ENCODE results near the gene BCL6. TPM values are rescaled to one million over a fixed set of nuclear protein-coding genes. Genes with fewer than 3 reads are reported as not detected.

BCL6 gene
- total RNA-seq (100 to 1,000 TPM in 1 of 4 donors, 10 to 100 TPM in 3; 51.4 to 233 (median 80.7) TPM), polyA plus RNA-seq (10 to 100 TPM in 1 of 3 donors, 1 to 10 TPM in 2; 4.9 to 30.6 (median 7.2) TPM)

GRCh38 chr3:187745201-187746058 lies at the start of gene BCL6:
Gene BCL6, minus strand, starts transcription at chr3:187745468. Its CDS starts 11,775 bp downstream, at chr3:187733693.
- H3K4me1 ChIP-seq, result peaks cover 3 to 62% (median 44%) of the 10 kb centered on the region in 4 donors
- peak within 1 kb of the TSS; percentile 90 to 99 (median 96) for H3K27ac ChIP-seq
- H3K36me3 ChIP-seq, result no peaks in the 10 kb centered on the region
- peak; percentile 98 for DNase-seq
- 0% methylated on average over 40 of the region's 40 CpGs for WGBS, 2 donors
- intact Hi-C loops (cut with DNase I), result loop anchor here (1.0 to 10.0 kb wide), 4 partner anchors 307 to 969 kb away; partner anchors contain the start of gene LPP
- peak in 1 of 4 experiments; percentile 6 for TF ChIP-seq CTCF (IDR thresholded peaks at IDR 0.05)
- TF ChIP-seq EP300 (IDR thresholded peaks at IDR 0.05), result peak; percentile 72 to 98 (median 89)
- TF ChIP-seq POLR2A (IDR thresholded peaks at IDR 0.05), result peak; percentile 95 to 99
- TF ChIP-seq POLR2AphosphoS5 (IDR thresholded peaks at IDR 0.05), result peak; percentile 98 to 99 (median 98)
- peak within 1 kb of the TSS; percentile 53 to 88 (median 68) for H3K4me3 ChIP-seq
- no peaks in the 10 kb centered on the region for H3K9me3 ChIP-seq
- no peaks in the 10 kb centered on the region for H3K27me3 ChIP-seq

GRCh38 chr3:187794731-187795130 lies 49.5 kb upstream of the BCL6 start:
- H3K27me3 ChIP-seq, result no peaks in the 10 kb centered on the region
- peaks cover 0 to 5% (median 0%) of the 10 kb centered on the region in 4 donors for H3K4me1 ChIP-seq
- no peaks in the 10 kb centered on the region for H3K9me3 ChIP-seq
- DNase-seq, result no peak
- no peaks in the 10 kb centered on the region for H3K36me3 ChIP-seq
- no peak overlapping the region for H3K27ac ChIP-seq
- 87 to 95% methylated on average over 4 of the region's 4 CpGs for WGBS, 2 donors
- intact Hi-C loops (cut with DNase I), result no loop called here
- TF ChIP-seq EP300 (IDR thresholded peaks at IDR 0.05), result no peak
- no peak for TF ChIP-seq POLR2AphosphoS5 (IDR thresholded peaks at IDR 0.05)
- no peak for TF ChIP-seq CTCF (IDR thresholded peaks at IDR 0.05)
- no peak for TF ChIP-seq POLR2A (IDR thresholded peaks at IDR 0.05)
- H3K4me3 ChIP-seq, result no peak overlapping the region

GRCh38 chr3:187793618-187794017 lies 48.4 kb upstream of the BCL6 start:
- WGBS, 2 donors, result 95 to 97% methylated on average over 2 of the region's 2 CpGs
- TF ChIP-seq EP300 (IDR thresholded peaks at IDR 0.05) (no peak), POLR2A (IDR thresholded peaks at IDR 0.05) (no peak), CTCF (IDR thresholded peaks at IDR 0.05) (no peak), POLR2AphosphoS5 (IDR thresholded peaks at IDR 0.05) (no peak)

GRCh38 chr3:187792521-187792920 lies 47.3 kb upstream of the BCL6 start:
- H3K4me1 ChIP-seq, result peaks cover 0 to 11% (median 3%) of the 10 kb centered on the region in 4 donors
- H3K4me3 ChIP-seq, result no peak overlapping the region
- intact Hi-C loops (cut with DNase I), result no loop called here
- H3K27ac ChIP-seq, result no peak overlapping the region
- no peaks in the 10 kb centered on the region for H3K9me3 ChIP-seq
- DNase-seq, result no peak
- no peaks in the 10 kb centered on the region for H3K27me3 ChIP-seq
- TF ChIP-seq POLR2AphosphoS5 (IDR thresholded peaks at IDR 0.05) (no peak), CTCF (IDR thresholded peaks at IDR 0.05) (no peak), EP300 (IDR thresholded peaks at IDR 0.05) (no peak), POLR2A (IDR thresholded peaks at IDR 0.05) (no peak)
- 93 to 96% methylated on average over 3 of the region's 3 CpGs for WGBS, 2 donors
- H3K36me3 ChIP-seq, result no peaks in the 10 kb centered on the region

More at GRCh38 chr3:187793618-187794017, 48.4 kb upstream of the BCL6 start:
- intact Hi-C loops (cut with DNase I), result no loop called here
- H3K9me3 ChIP-seq, result no peaks in the 10 kb centered on the region
- H3K27me3 ChIP-seq, result no peaks in the 10 kb centered on the region
- H3K36me3 ChIP-seq, result no peaks in the 10 kb centered on the region
- H3K27ac ChIP-seq, result no peak overlapping the region
- H3K4me3 ChIP-seq, result no peak overlapping the region
- DNase-seq, result no peak
- peaks cover 0 to 11% (median 3%) of the 10 kb centered on the region in 4 donors for H3K4me1 ChIP-seq

Measured in sigmoid colon (tissue), 7 donors.